ENCODE data around the gene KLHL29.

DNA sequence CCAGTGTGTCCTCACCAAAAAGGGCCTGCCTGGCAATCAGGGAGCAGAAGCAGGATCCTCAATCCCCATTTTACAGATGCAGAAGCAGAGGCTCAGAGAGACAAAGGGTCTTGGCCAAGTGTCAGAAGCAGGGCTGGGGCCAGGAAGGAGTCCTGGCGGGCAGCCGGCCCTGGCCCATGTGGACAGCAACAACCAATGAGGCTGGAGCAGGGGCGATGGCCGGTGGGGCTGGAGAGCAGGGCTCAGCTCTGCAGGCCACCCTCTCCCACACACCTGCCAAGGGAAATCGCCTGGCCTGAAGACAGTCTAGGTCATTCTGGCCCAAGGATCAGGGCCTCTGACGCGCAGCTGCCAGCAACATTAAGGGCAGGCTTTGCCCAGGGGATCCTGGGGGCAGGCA lies 298.0 kb downstream of the KLHL29 start:
- TF ChIP-seq, protein P1, sequence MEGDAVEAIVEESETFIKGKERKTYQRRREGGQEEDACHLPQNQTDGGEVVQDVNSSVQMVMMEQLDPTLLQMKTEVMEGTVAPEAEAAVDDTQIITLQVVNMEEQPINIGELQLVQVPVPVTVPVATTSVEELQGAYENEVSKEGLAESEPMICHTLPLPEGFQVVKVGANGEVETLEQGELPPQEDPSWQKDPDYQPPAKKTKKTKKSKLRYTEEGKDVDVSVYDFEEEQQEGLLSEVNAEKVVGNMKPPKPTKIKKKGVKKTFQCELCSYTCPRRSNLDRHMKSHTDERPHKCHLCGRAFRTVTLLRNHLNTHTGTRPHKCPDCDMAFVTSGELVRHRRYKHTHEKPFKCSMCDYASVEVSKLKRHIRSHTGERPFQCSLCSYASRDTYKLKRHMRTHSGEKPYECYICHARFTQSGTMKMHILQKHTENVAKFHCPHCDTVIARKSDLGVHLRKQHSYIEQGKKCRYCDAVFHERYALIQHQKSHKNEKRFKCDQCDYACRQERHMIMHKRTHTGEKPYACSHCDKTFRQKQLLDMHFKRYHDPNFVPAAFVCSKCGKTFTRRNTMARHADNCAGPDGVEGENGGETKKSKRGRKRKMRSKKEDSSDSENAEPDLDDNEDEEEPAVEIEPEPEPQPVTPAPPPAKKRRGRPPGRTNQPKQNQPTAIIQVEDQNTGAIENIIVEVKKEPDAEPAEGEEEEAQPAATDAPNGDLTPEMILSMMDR (IDR thresholded peaks at IDR 0.05), result no peak
- TF ChIP-seq POLR2AphosphoS5 (IDR thresholded peaks at IDR 0.05; ENCODE audit: low read depth, low read length), result no peak

Data from Panc1 (cell line).